Measurements from ENCODE around the gene ETV6.
A peak's percentile ranks its signal among the peaks of the same experiment; 100 is the strongest.

ETV6 gene

DNA sequence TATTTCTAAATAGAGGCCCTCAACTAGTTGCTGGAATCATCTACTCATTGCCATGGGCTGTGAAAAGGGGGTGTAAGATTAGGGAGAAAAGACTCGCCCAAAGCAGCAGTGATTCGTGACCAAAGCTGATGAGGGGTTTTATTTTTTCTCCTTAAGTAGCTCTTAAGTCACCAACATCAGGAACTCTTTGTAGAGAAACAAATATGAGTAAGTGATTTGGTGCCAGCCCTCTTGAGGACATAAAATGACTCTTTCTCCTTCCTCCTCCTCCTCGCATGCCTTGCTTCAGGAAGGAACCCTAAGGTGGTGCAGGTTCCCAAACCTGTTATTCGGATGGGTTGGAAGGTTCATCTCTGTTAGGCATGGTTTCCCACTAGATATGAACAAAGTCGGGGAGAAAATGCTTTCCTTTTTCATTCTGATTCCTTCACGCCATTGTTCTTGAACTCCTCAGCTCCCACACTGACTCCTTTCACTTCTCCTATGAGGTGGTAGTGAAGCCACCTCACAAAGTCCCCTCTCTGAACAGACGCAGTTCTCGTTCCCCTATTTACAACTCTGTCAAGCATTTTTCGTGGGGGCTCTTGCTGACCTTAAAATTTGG lies 113.4 kb downstream of the ETV6 start:
- peak; percentile 70 for DNase-seq

DNA sequence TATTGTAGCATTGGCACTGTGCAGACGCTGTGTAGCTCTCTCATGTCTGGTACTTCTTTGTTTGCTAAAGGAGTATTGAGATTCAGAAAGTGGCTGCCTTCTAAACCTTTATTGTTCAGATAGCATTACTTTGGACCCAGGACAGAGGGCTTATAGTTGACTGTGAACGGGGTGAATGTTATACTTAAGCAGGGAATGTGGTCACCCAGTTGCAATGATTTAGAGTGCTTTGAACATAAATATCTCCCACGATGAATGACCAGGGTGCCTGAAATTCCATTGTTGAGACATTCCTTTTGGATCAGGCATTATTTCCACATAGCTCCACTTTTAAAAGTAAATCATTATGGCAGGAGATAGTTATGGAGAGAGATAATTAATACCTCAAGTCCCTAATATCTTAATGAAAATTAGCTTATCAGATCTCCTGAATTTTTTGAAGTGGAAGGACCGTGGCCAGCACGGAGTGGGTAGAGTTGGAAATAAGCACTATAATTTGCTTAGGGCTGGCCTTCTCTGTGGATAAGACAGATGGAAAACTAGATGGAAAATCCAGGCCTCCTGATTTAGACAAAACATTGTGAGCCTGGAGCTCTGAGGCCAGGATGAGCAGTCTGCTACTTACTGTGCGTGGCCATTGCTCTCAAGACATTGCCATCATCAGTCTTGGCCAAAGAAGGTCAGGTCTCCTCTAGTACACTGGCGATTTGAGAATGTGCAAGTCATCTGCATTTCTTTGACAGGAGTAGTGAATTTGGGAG lies 114.5 kb downstream of the ETV6 start:
- peak; percentile 95 for DNase-seq

GRCh38 chr12:11764837-11765236 lies 115.4 kb downstream of the ETV6 start:
- no peak for DNase-seq

DNA sequence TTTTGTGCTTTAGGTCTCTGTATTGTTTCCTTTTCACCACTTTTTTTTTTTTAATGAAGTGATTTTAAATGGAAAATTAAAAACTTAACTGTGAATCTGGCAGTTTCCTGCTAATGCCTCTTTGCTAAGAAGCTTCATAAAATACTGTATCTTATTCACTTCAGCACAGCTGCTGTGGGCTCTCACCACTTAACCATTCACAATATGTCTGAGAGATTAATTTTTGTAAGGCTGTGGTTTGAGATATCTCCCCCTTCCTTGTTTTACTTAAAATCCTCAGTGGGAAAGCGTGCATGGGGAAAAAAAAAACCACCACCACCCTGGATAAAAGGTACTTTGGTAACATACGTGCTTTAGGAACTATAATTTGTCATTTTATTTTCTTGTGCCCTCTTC lies 115.9 kb downstream of the ETV6 start:
- DNase-seq, result peak; percentile 51

DNA sequence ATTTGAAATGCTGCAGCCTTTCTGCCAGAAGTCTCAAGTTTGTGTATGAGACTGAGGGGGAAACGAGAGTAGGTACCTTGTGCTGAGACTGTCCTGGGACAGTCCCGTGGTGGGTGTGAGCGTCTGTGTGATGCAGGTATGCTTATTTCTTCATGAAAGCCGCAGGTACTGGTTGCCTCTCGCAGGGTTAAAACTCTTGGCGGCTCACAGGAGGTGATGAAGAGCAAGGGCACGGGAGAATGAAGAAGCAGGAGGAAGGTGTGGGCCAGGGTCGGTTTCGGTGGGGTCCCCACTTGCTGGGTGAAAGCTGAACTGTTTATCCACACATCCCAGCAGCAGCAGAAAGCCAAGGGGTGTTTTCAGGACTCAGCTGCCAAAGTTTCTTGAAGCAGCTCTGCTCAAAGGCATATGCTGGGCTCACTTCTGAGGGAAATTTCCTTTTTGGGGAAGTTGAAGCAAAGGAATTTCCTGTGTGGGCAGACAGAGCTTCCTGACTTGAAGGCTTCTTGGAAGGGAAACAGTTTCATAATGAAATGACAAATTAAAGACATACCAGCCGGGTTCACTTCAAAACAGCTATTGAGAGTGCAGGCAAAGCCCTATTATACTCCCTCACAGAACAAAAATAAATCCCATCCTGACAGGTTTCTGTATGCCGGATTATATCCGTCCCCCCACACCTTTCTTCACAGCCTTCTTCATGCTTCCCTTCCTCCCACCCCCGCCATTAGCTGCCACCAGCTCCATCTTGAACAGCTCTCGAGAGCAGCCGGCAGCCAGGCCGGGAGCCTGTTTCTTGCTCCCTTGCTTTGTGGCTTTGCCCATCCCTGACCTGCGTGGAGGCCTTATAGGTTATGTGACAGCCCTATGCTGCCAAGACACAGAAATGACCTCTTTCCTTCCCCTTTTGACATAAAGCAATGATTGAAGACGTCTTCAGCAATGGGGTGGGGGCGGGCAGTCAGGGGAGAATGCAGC lies 116.6 kb downstream of the ETV6 start:
- DNase-seq, result peak; percentile 84

DNA sequence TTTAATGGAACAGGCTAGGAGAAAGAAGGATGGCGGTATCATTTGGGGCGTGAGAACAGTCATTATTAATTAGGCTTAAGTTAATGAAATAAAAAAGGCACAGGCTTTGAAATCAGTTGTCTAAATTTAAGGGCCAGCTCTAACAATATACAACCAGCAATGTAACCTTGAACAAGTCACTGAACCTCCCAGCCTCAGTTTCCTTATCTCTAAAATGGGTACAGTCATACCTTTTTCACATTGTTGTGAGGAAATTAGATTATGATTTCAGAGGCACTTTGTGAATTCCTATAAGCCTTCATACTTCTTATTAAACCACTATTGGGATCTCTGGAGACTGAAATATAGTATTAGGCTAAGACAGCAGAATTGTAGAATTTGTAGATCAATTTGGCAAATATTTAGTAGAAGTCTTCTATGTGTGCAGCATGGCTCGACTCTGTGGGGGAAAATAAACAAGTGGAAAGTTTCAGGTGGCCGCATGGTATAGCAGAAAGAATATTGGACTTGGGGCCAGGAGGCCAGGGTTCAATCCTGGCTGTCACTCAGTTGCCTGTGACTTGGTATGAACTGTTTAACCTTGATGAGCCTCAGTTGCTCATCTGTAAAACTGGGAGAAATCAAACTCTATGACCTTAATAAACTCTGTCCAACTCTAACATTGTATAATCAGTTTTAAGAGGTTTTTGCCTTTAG lies 117.7 kb downstream of the ETV6 start:
- DNase-seq, result no peak

GRCh38 chr12:11767798-11768197 lies 118.3 kb downstream of the ETV6 start:
- no peak for DNase-seq

DNA sequence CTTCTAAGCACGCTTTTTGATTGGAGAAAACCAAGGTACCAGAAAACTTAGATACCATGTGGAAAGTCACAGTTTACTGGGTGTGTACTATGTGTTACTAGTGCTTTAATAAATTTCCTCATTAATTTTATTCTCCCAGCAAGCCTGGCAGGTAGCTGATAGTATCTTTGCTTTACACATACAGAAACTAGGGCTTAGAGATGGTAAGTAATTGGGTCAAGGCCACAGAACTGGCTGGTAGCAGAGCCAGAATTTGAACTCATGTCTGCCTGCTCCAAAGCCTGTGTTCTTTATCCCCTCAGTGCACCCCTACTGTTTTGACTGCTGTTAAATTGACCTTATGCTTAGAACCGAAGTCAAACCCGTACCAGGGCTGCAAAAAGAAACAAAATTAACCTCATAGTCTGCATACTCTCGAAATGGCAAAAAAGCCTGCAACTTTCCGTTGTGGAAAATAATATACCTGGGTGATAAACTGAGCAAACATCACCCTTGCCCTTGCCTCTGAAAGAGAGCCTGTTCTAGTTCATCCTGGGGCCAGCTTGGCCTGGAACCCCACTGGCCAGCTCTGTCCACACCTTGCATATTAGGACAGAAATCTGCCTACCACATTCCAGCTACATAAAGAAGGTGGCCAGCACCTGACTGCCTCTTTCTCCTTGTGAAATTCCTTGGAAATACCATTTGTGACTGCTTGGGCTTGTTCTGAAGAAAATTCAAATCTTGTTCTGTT lies 118.9 kb downstream of the ETV6 start:
- no peak for DNase-seq

DNA sequence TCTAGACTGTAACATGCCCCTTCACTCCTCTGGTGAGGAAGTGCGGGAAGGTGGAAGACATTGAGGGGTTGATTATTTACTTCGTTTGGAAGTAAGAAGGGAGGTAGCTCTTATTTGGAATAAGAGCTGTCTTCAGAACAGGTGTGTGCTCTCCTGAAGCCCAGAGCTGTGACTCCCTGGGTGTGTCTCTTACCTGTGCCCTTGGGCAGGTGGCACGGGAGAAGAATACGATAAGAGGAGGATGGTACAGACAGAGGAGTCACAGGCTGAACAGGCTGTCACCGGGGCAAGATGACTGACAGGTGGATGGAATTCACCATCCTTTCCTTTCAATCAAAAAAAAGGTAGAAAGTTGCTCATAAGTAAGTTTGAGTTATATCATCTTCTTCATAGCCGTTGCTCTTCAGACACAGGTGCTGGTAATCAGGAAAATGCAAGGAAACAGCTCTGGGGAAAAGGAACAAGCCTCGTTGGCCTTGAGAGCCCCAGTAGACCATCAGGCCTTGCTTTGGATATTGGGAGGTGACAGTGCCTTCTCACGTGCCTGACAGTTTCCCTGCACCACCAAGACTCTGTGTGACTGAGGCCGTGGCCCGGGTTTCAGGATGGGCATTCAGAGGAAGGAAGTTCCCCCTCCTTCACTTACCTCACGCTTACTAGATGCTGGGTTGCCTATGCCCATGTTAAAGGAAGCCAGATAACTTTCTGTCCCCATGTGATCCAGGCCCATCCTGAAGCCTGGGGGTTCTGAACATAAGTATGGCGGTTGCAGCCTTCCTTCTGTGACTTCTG lies 120.4 kb downstream of the ETV6 start:
- no peak for DNase-seq

GRCh38 chr12:11771356-11771755 lies 121.9 kb downstream of the ETV6 start:
- no peak for DNase-seq

GRCh38 chr12:11771895-11772502 lies 122.5 kb downstream of the ETV6 start:
- DNase-seq, result peak; percentile 18

DNA sequence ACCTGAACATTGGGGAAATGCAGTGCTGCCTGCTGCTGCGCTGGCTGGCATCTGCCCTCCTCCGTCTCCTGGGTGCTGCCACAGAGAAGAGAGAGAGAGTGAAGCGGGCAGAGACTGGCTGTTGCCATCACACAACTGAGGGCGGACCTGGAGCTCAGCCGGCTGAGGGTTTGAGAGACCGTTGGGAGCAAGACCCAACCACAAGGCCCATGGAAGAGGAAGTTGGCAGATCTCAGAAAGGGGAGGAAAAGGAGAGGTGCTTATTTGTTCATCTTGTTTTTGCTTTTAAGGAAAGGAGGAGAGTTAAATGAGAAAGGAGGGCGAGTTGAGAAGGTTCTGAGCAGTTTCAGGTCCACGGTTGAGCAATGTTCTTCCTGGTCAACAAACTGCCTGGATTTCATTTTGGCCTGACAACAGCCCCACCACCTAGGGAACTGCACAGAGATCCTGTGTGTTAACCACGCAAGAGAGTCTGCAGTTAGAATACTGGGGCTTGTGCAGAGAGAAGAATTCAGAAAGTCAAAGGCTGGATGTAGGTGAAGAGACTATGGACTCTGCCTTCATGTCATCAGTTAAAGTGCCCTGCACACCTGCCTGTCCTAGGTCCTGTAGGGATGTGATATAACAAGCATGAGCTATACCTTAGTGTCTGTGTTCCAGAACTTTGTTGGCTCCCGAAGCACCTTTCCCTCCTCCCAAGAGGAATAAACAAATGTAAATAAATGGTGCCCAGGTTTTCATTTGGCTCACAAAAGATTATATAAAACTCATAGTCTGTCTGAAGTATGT lies 124.6 kb downstream of the ETV6 start:
- no peak for DNase-seq

DNA sequence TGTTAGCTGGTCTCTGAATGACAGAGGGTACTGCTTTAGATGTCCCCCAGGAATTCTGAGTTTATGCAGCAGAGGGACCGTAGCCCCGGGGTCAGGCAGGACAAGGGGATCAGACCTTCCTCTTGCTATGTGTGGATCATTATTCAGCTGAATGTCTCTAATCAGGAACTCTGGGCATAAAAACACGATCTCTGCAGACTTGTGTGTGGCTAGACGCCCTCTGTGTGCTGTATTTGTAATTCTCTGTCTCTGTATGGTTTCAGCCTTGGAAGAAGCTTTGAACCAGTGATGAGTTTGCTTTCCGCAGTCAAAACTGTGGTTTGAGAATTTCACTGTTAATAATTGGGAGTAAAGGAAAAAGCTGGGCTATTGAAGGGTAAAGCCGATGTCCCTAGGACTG lies 125.3 kb downstream of the ETV6 start:
- DNase-seq, result no peak

- DNase-seq, result no peak
Observed at GRCh38 chr12:11776316-11776715, 126.8 kb downstream of the ETV6 start.

- no peak for DNase-seq
Observed at GRCh38 chr12:11777451-11777850, 128.0 kb downstream of the ETV6 start.

- no peak for DNase-seq
Observed at GRCh38 chr12:11777962-11778361, 128.5 kb downstream of the ETV6 start.

- DNase-seq, result peak; percentile 80
Observed at GRCh38 chr12:11778713-11779685, 129.5 kb downstream of the ETV6 start.

GRCh38 chr12:11780521-11781101 lies 131.1 kb downstream of the ETV6 start:
- no peak for DNase-seq
